HepG2 (cell line): ENCODE measurements around the gene SNPH. TPM values are rescaled to one million over a fixed set of nuclear protein-coding genes. Genes with fewer than 3 reads are reported as not detected.

ENCODE experiments used
- ATAC-seq: fragments of 200-7000 bp; cut with Tn5 transposase; 3 replicates; pipeline ENCODE4 v1.9.1; 2020; ENCODE audit warnings: mild to moderate bottlenecking, moderate library complexity
- BruUV-seq: library from RNA; stranded (reverse); fragments of 400-500 nt; replicated peaks from 2 replicates; lab custom pipeline; 2021; lab: Mats Ljungman, UMichigan
- CTCF ChIA-PET: fragments of 300-600 bp; formaldehyde crosslinking; extraction: SDS; loops from one replicate; lab custom pipeline; 2021; ENCODE audit warnings: low total read pairs, inconsistent platforms, low intra/inter-chr PET ratio; lab: Yijun Ruan, JAX
- POLR2A ChIA-PET: fragments of 350-600 bp; sonication (Branson Sonifier 250); formaldehyde crosslinking; loops from one replicate; lab custom pipeline; 2020; ENCODE audit warnings: antibody characterized with exemption, inconsistent platforms; lab: Yijun Ruan, JAX
- DNase-seq: peaks from one replicate; pipeline ENCODE4 v3.0.0-alpha.2; 2015; ENCODE audit warnings: low spot score
- FAIRE-seq: peaks from 3 replicates; lab custom pipeline; 2011; peaks lifted over from hg19 to GRCh38; lab: Jason Lieb, UNC
- H2AFZ ChIP-seq: one replicate; pipeline ENCODE4 v1.6.1; 2011; ENCODE audit warnings: low read length, inconsistent platforms
- H3K27ac ChIP-seq: fragments of 300-600 bp; 3 replicates; pipeline ENCODE4 v1.8.0; 2011; ENCODE audit warnings: mixed run types, mild to moderate bottlenecking, mixed read lengths, low read length, inconsistent platforms; ENCODE audit not compliant: insufficient read depth; ENCODE audit errors: extremely low read length
- H3K27me3 ChIP-seq, 2 experiments: fragments of 200-600 bp in 1 of 2; 2 replicates in 1 of 2; 3 replicates in 1 of 2; pipeline versions ENCODE4 v1.6.0 to v1.8.0; 2011; ENCODE audit warnings: low read length in 2 of 2, mild to moderate bottlenecking in 2 of 2, moderate library complexity in 2 of 2, inconsistent platforms in 1 of 2; ENCODE audit not compliant: insufficient read depth in 2 of 2, control insufficient read depth in 1 of 2
- H3K36me3 ChIP-seq, 2 experiments: fragments of 200-600 bp in 1 of 2; replicated peaks in 1 of 2; 2 replicates in 1 of 2; 3 replicates in 1 of 2; pipeline versions ENCODE4 v1.5.1 to v1.8.0; 2011; ENCODE audit warnings: low read length in 2 of 2, inconsistent platforms in 1 of 2; ENCODE audit not compliant: insufficient read depth in 2 of 2, control insufficient read depth in 1 of 2
- H3K4me1 ChIP-seq: 2 replicates; pipeline ENCODE4 v1.5.1; 2012; ENCODE audit warnings: low read length, inconsistent platforms; ENCODE audit not compliant: insufficient read depth
- H3K4me2 ChIP-seq: 2 replicates; pipeline ENCODE4 v1.6.0; 2011; ENCODE audit warnings: low read depth, low read length, inconsistent platforms
- H3K4me3 ChIP-seq, 3 experiments: fragments of 200-600 bp in 1 of 3; sonication (generic), shearing (Covaris generic) in 1 of 3; replicated peaks in 1 of 3; 2 replicates each; pipeline ENCODE4 v1.5.1; 2011 to 2016; ENCODE audit warnings: low read length in 3 of 3, inconsistent platforms in 2 of 3, low read depth in 2 of 3, mild to moderate bottlenecking in 2 of 3, control low read depth in 1 of 3, mixed read lengths in 1 of 3; ENCODE audit not compliant: insufficient read depth in 1 of 3
- H3K79me2 ChIP-seq: one replicate; pipeline ENCODE4 v1.6.1; 2011; ENCODE audit warnings: low read length, inconsistent platforms; ENCODE audit not compliant: insufficient read depth
- H3K9ac ChIP-seq: 2 replicates; pipeline ENCODE4 v1.6.0; 2011; ENCODE audit warnings: mild to moderate bottlenecking, low read depth, low read length, inconsistent platforms; ENCODE audit not compliant: insufficient read depth
- H3K9me3 ChIP-seq: 2 replicates; pipeline ENCODE4 v1.5.1; 2012; ENCODE audit warnings: mild to moderate bottlenecking, low read length
- H4K20me1 ChIP-seq: 2 replicates; pipeline ENCODE4 v1.6.0; 2011; ENCODE audit warnings: inconsistent platforms, mild to moderate bottlenecking, low read length, moderate library complexity; ENCODE audit not compliant: insufficient read depth
- AGO1 ChIP-seq: fragments of 200-400 bp; formaldehyde crosslinking; IDR thresholded peaks from 2 replicates; pipeline ENCODE4 v1.6.1; 2017; ENCODE audit warnings: mild to moderate bottlenecking, low read depth, low read length, moderate library complexity; ENCODE audit not compliant: poor library complexity, severe bottlenecking
- AGO2 ChIP-seq: fragments of 200-400 bp; formaldehyde crosslinking; optimal IDR thresholded peaks from 2 replicates; pipeline ENCODE3; 2017; ENCODE audit warnings: mild to moderate bottlenecking, low read depth, low read length, moderate library complexity
- BCL6 ChIP-seq: IDR thresholded peaks from 2 replicates; pipeline ENCODE4 v1.6.1; 2016; ENCODE audit warnings: missing genetic modification reagents, missing compliant biosample characterization
- HOXA5 ChIP-seq: sonication (generic); formaldehyde crosslinking; IDR thresholded peaks from 2 replicates; pipeline ENCODE4 v1.4.0; 2020; ENCODE audit warnings: missing genetic modification reagents
- IRF9 ChIP-seq: sonication (generic); formaldehyde crosslinking; IDR thresholded peaks from 2 replicates; pipeline ENCODE4 v1.8.0; 2022; ENCODE audit warnings: missing genetic modification reagents, mild to moderate bottlenecking, borderline replicate concordance
- KLF16 ChIP-seq, 2 experiments: sonication (generic) in 1 of 2; formaldehyde crosslinking in 1 of 2; IDR thresholded peaks; 2 replicates each; pipeline versions ENCODE4 v1.6.1 to v1.8.0; 2016 to 2023; ENCODE audit warnings: missing genetic modification reagents in 2 of 2, missing compliant biosample characterization in 1 of 2
- NR0B2 ChIP-seq: sonication (generic); formaldehyde crosslinking; IDR thresholded peaks from 2 replicates; pipeline ENCODE4 v1.4.0; 2020; ENCODE audit warnings: mild to moderate bottlenecking, missing genetic modification reagents
- RFX3 ChIP-seq: IDR thresholded peaks from 2 replicates; pipeline ENCODE4 v1.6.1; 2016; ENCODE audit warnings: missing biosample characterization, missing genetic modification reagents
- SNAI1 ChIP-seq: sonication (generic); formaldehyde crosslinking; IDR thresholded peaks from 2 replicates; pipeline ENCODE4 v1.5.0; 2020; ENCODE audit warnings: mild to moderate bottlenecking, missing genetic modification reagents, borderline replicate concordance
- SNAPC2 ChIP-seq: sonication (generic); formaldehyde crosslinking; IDR thresholded peaks from 2 replicates; pipeline ENCODE4 v1.8.1; 2022; ENCODE audit warnings: mild to moderate bottlenecking, missing genetic modification reagents
- SPEN ChIP-seq: sonication (generic); formaldehyde crosslinking; IDR thresholded peaks from 2 replicates; pipeline ENCODE4 v1.5.1; 2020; ENCODE audit warnings: low read depth, mild to moderate bottlenecking, missing genetic modification reagents
- TBX2 ChIP-seq: sonication (generic); formaldehyde crosslinking; IDR thresholded peaks from 2 replicates; pipeline ENCODE4 v1.5.0; 2020; ENCODE audit warnings: missing genetic modification reagents, mild to moderate bottlenecking, borderline replicate concordance
- ZBTB21 ChIP-seq: sonication (generic); formaldehyde crosslinking; IDR thresholded peaks from 2 replicates; pipeline ENCODE4 v1.4.0; 2020; ENCODE audit warnings: missing genetic modification reagents
- ZMYM3 ChIP-seq: sonication (generic); formaldehyde crosslinking; IDR thresholded peaks from 2 replicates; pipeline ENCODE4 v1.5.1; 2020; ENCODE audit warnings: mild to moderate bottlenecking, missing genetic modification reagents
- ZNF121 ChIP-seq: sonication (generic); formaldehyde crosslinking; IDR thresholded peaks from 2 replicates; pipeline ENCODE4 v1.5.0; 2020; ENCODE audit warnings: mild to moderate bottlenecking, missing genetic modification reagents
- ZNF572 ChIP-seq: sonication (generic); formaldehyde crosslinking; IDR thresholded peaks from 2 replicates; pipeline ENCODE4 v1.5.1; 2020; ENCODE audit warnings: mild to moderate bottlenecking, missing genetic modification reagents
- ZNF672 ChIP-seq: sonication (generic); formaldehyde crosslinking; IDR thresholded peaks from 2 replicates; pipeline ENCODE4 v1.8.1; 2022; ENCODE audit warnings: missing genetic modification reagents
- WGBS: methylation state at CpG from one replicate; pipeline ENCODE4 v1.1.6; 2017; ENCODE audit warnings: low lambda C conversion rate; 5-methylcytosine and 5-hydroxymethylcytosine counted together
- in situ Hi-C: cut with HindIII; loops from 2 replicates; pipeline ENCODE4 v1.10.0; 2017; ENCODE audit warnings: low pct_unique_long_range_greater_than_20kb; ENCODE audit not compliant: extremely low pct_ligation_motif_present
- intact Hi-C: fragments of 100-400 bp; cut with micrococcal nuclease; formaldehyde crosslinking; loops from one replicate; pipeline ENCODE4 v1.10.0; 2022; ENCODE audit not compliant: unreplicated experiment
- polyA plus RNA-seq, 8 experiments: library from polyadenylated mRNA; depleted of rRNA in 3 of 8; stranded (reverse) in 7 of 8; unstranded in 1 of 8; fragments of >200 nt; fragmentation: Illumina TruSeq in 4 of 8; extraction: Trizol in 4 of 8; gene quantifications; 2 replicates each; pipeline versions ENCODE4 v1.2.1 to v1.2.3, GENCODE V29; 2011 to 2016; ENCODE audit warnings: low read depth in 4 of 8, missing spikeins in 1 of 8, mixed read lengths in 1 of 8; ENCODE audit not compliant: insufficient read depth in 1 of 8
- total RNA-seq, 5 experiments: library from RNA; depleted of rRNA; stranded (reverse); fragments of >200 nt; fragmentation: Illumina TruSeq; extraction: Trizol; gene quantifications; 2 replicates each; pipeline ENCODE4 v1.2.3, GENCODE V29; 2016; ENCODE audit warnings: low read depth in 1 of 5

The SNPH gene
- total and polyA plus RNA-seq, 2 of the 13 experiments (the other 11 are each of a cell fraction or from before 2014, with no cell fraction given) = 0.09 TPM; not detected in 1

GRCh38 chr20:1315804-1316203, 49.7 kb downstream of the SNPH start:
- Histone ChIP-seq H2AFZ (no peak overlapping the region), H3K9ac (no peak overlapping the region), H3K4me2 (no peak overlapping the region), H3K4me1 (peaks cover 24% of the 10 kb centered on the region), H3K27ac (no peak overlapping the region), H3K9me3 (no peaks in the 10 kb centered on the region), H3K79me2 (no peaks in the 10 kb centered on the region), H3K27me3 (peaks cover 0 to 2% of the 10 kb centered on the region in 2 experiments; a peak in 1 of 5 replicates), H3K4me3 (no peak overlapping the region), H4K20me1 (no peaks in the 10 kb centered on the region), H3K36me3 (no peaks in the 10 kb centered on the region)
- in situ Hi-C loops (no loop called here), intact Hi-C loops (loop anchor here (2.0 kb wide), 1 partner anchor 83 kb away; no protein-coding TSS in a partner anchor)
- DNase-seq (no peak), ATAC-seq (no peak), FAIRE-seq (no peak)
- ChIA-PET CTCF (interaction anchor here (6.5 kb wide), 1 partner anchor 122 kb away, joined by 122 read pairs; no protein-coding TSS in a partner anchor), POLR2A (interaction anchor here (2.1 kb wide), 1 partner anchor 10 kb away, joined by 8 read pairs; no protein-coding TSS in a partner anchor)
- BruUV-seq = no TSS peak
- 52% methylated on average over 5 of the region's 5 CpGs for WGBS
- TF ChIP-seq ZNF572 (CRISPR knock-in tag) (no peak), ZNF121 (CRISPR knock-in tag) (peak; percentile 81; the same call in 1 of the 2 replicates), AGO1 (no peak), SNAI1 (CRISPR knock-in tag) (no peak)

GRCh38 chr20:1317545-1318255, 51.6 kb downstream of the SNPH start:
- H3K9ac ChIP-seq = peak overlapping the region; percentile 12; the same call in 1 of the 2 replicates
- BruUV-seq = no TSS peak
- CTCF ChIA-PET = interaction anchor here (6.5 kb wide), 1 partner anchor 120 kb away, joined by 122 read pairs; no protein-coding TSS in a partner anchor
- intact Hi-C loops (loop anchor here (2.0 kb wide), 1 partner anchor 81 kb away; no protein-coding TSS in a partner anchor), in situ Hi-C loops (no loop called here)
- H3K4me2 ChIP-seq = peak overlapping the region; percentile 85
- WGBS = 2% methylated on average over 12 of the region's 12 CpGs
- peak overlapping the region; percentile 37 for H2AFZ ChIP-seq
- H3K36me3 ChIP-seq = no peaks in the 10 kb centered on the region
- H3K9me3 ChIP-seq = no peaks in the 10 kb centered on the region
- POLR2A ChIA-PET = interaction anchor here (0.9 to 2.1 kb wide), 4 partner anchors 8 to 75 kb away, joined by 3 to 8 read pairs (median 4); partner anchors contain the start of genes FKBP1A and SDCBP2
- peak overlapping the region; percentile 38 to 62 (median 52) for H3K4me3 ChIP-seq
- no peaks in the 10 kb centered on the region for H4K20me1 ChIP-seq
- ATAC-seq (peak; percentile 27), DNase-seq (no peak), FAIRE-seq (no peak)
- H3K27me3 ChIP-seq = no peaks in the 10 kb centered on the region; a peak in 1 of 5 replicates
- no peaks in the 10 kb centered on the region for H3K79me2 ChIP-seq
- peaks cover 37% of the 10 kb centered on the region for H3K4me1 ChIP-seq
- no peak overlapping the region for H3K27ac ChIP-seq
- TF ChIP-seq BCL6 (CRISPR knock-in tag) = no peak; the same call in 1 of the 2 replicates
- no peak for TF ChIP-seq HOXA5
- no peak for TF ChIP-seq AGO2
- TF ChIP-seq RFX3 = no peak
- no peak for TF ChIP-seq SNAPC2 (CRISPR knock-in tag)
- no peak for TF ChIP-seq ZBTB21 (CRISPR knock-in tag)
- TF ChIP-seq SPEN = 0 out of 2 replicates have a peak, but pooled peaks have one; percentile 45
- TF ChIP-seq NR0B2 (CRISPR knock-in tag) = no peak
- no peak for TF ChIP-seq ZMYM3
- TF ChIP-seq IRF9 (CRISPR knock-in tag) = peak; percentile 55; the same call in 1 of the 2 replicates
- TF ChIP-seq KLF16 (CRISPR knock-in tag; IDR thresholded peaks at IDR 0.05) = no peak
- TF ChIP-seq TBX2 = peak; percentile 23; the same call in 1 of the 2 replicates
- no peak for TF ChIP-seq ZNF672 (CRISPR knock-in tag)
